ENCODE measurements around the gene PMM2.

Gene PMM2

GRCh38 chr16:8882725-8883377 is 85.2 kb downstream of the PMM2 start:
- no peak for DNase-seq

GRCh38 chr16:8885674-8886592 is 88.3 kb downstream of the PMM2 start:
- no peak for DNase-seq

- no peak for DNase-seq
Measured at GRCh38 chr16:8886593-8887430, 89.2 kb downstream of the PMM2 start.

GRCh38 chr16:8887431-8887765 is 89.8 kb downstream of the PMM2 start:
- DNase-seq, result no peak

GRCh38 chr16:8887952-8888560 is 90.4 kb downstream of the PMM2 start:
- DNase-seq, result peak in 51 of 58 donors; percentile 13 to 96 (median 56)

GRCh38 chr16:8888951-8889892 is 91.6 kb downstream of the PMM2 start:
- DNase-seq, result no peak

GRCh38 chr16:8889893-8890548 is 92.4 kb downstream of the PMM2 start:
- DNase-seq, result no peak

GRCh38 chr16:8890549-8890921 is 92.9 kb downstream of the PMM2 start:
- DNase-seq, result no peak

GRCh38 chr16:8892101-8892575 is 94.5 kb downstream of the PMM2 start:
- DNase-seq, result no peak

- no peak for DNase-seq
Measured at GRCh38 chr16:8893426-8893825, 95.8 kb downstream of the PMM2 start.

- no peak for DNase-seq
Measured at GRCh38 chr16:8893976-8894690, 96.5 kb downstream of the PMM2 start.

- no peak for DNase-seq
Measured at GRCh38 chr16:8894736-8895334, 97.2 kb downstream of the PMM2 start.

- DNase-seq, result no peak
Measured at GRCh38 chr16:8898660-8899318, 101.2 kb downstream of the PMM2 start.

Data from anterior cingulate cortex (tissue), 58 donors.